K562 (cell line): ENCODE measurements around the gene ELAVL3. TPM values are rescaled to one million over a fixed set of nuclear protein-coding genes. Genes with fewer than 3 reads are reported as not detected.
A peak's percentile ranks its signal among the peaks of the same experiment; 100 is the strongest.

ENCODE experiments used
- CBFA2T3 ChIP-seq: fragments of 450-650 bp; IDR thresholded peaks from 2 replicates; pipeline ENCODE4 v1.6.1; 2017
- DIDO1 ChIP-seq: fragments of 450-650 bp; IDR thresholded peaks from 2 replicates; pipeline ENCODE4 v1.6.1; 2016; ENCODE audit warnings: low read depth, missing biosample characterization, missing genetic modification characterization
- FOS ChIP-seq: IDR thresholded peaks from 3 replicates; pipeline ENCODE4 v1.6.1; 2011; ENCODE audit not compliant: insufficient read length; ENCODE audit errors: extremely low read depth
- KLF16 ChIP-seq: IDR thresholded peaks from 2 replicates; pipeline ENCODE4 v1.6.1; 2016; ENCODE audit warnings: antibody characterized with exemption
- PHB2 ChIP-seq: fragments of 450-650 bp; IDR thresholded peaks from 2 replicates; pipeline ENCODE4 v1.6.1; 2017; ENCODE audit warnings: low read depth
- ZFP1 ChIP-seq: fragments of 450-650 bp; formaldehyde crosslinking; IDR thresholded peaks from 2 replicates; pipeline ENCODE4 v1.4.0; 2020; ENCODE audit warnings: mild to moderate bottlenecking, mixed read lengths
- ZFX ChIP-seq: sonication (generic); formaldehyde crosslinking; IDR thresholded peaks from 2 replicates; pipeline ENCODE4 v1.8.0; 2022; ENCODE audit warnings: mild to moderate bottlenecking, missing genetic modification reagents, moderate library complexity
- ZNF407 ChIP-seq: fragments of 450-650 bp; IDR thresholded peaks from 2 replicates; pipeline ENCODE4 v1.6.1; 2016; ENCODE audit warnings: low read depth
- polyA plus RNA-seq, 8 experiments: library from polyadenylated mRNA; depleted of rRNA in 4 of 8; stranded (reverse) in 5 of 8; unstranded in 3 of 8; fragments of >200 nt; fragmentation: Nextera tagmentation in 2 of 8; fragmentation: Illumina TruSeq in 1 of 8; extraction: Ambion mirVana in 2 of 8; extraction: Trizol in 1 of 8; gene quantifications; 2 replicates each; pipeline versions ENCODE4 v1.2.1 to v1.2.3, GENCODE V29; 2011 to 2014; ENCODE audit warnings: inconsistent platforms in 1 of 8, missing spikeins in 1 of 8
- total RNA-seq, 7 experiments: library from RNA; depleted of rRNA in 6 of 7; stranded (reverse); fragments of >200 nt in 6 of 7; fragmentation: Illumina TruSeq in 2 of 7; extraction: Trizol in 2 of 7; gene quantifications; 2 replicates each; pipeline versions ENCODE4 v1.2.1 to v1.2.3, GENCODE V29; 2011 to 2021; ENCODE audit warnings: low replicate concordance in 1 of 7
- TF ChIP-seq, protein P1 (sequence below): sonication (generic); formaldehyde crosslinking; IDR thresholded peaks from 2 replicates; pipeline ENCODE4 v1.8.0; 2022; ENCODE audit warnings: missing genetic modification reagents, mild to moderate bottlenecking, moderate library complexity, borderline replicate concordance
- TF ChIP-seq, protein P2 (sequence below): sonication (generic); formaldehyde crosslinking; IDR thresholded peaks from 2 replicates; pipeline ENCODE4 v1.8.1; 2023; ENCODE audit warnings: mild to moderate bottlenecking, missing genetic modification reagents
- TF ChIP-seq, protein P3 (sequence below): fragments of 450-650 bp; formaldehyde crosslinking; IDR thresholded peaks from 2 replicates; pipeline ENCODE4 v1.4.0; 2020; ENCODE audit warnings: mild to moderate bottlenecking, moderate library complexity
- TF ChIP-seq, protein P4 (sequence below): sonication (generic); IDR thresholded peaks from 2 replicates; pipeline ENCODE4 v1.6.1; 2016
- TF ChIP-seq, protein P5 (sequence below): conservative IDR thresholded peaks from 2 replicates; pipeline ENCODE4 v1.6.1; 2011; ENCODE audit warnings: low read depth, mild to moderate bottlenecking, low read length; ENCODE audit not compliant: control insufficient read depth

The ELAVL3 gene
- total and polyA plus RNA-seq, 9 of the 15 experiments (the other 6 are each of a cell fraction or from before 2014, with no cell fraction given), result not detected

GRCh38 chr19:11496391-11497163, 15.7 kb upstream of the ELAVL3 start (continued):
- TF ChIP-seq, protein P1, sequence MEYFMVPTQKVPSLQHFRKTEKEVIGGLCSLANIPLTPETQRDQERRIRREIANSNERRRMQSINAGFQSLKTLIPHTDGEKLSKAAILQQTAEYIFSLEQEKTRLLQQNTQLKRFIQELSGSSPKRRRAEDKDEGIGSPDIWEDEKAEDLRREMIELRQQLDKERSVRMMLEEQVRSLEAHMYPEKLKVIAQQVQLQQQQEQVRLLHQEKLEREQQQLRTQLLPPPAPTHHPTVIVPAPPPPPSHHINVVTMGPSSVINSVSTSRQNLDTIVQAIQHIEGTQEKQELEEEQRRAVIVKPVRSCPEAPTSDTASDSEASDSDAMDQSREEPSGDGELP (CRISPR knock-in tag), result peak; percentile 58; the same call in 1 of the 2 replicates
- TF ChIP-seq, protein P2, sequence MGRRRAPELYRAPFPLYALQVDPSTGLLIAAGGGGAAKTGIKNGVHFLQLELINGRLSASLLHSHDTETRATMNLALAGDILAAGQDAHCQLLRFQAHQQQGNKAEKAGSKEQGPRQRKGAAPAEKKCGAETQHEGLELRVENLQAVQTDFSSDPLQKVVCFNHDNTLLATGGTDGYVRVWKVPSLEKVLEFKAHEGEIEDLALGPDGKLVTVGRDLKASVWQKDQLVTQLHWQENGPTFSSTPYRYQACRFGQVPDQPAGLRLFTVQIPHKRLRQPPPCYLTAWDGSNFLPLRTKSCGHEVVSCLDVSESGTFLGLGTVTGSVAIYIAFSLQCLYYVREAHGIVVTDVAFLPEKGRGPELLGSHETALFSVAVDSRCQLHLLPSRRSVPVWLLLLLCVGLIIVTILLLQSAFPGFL (CRISPR knock-in tag), result no peak
- no peak for TF ChIP-seq DIDO1
- TF ChIP-seq, protein P3, sequence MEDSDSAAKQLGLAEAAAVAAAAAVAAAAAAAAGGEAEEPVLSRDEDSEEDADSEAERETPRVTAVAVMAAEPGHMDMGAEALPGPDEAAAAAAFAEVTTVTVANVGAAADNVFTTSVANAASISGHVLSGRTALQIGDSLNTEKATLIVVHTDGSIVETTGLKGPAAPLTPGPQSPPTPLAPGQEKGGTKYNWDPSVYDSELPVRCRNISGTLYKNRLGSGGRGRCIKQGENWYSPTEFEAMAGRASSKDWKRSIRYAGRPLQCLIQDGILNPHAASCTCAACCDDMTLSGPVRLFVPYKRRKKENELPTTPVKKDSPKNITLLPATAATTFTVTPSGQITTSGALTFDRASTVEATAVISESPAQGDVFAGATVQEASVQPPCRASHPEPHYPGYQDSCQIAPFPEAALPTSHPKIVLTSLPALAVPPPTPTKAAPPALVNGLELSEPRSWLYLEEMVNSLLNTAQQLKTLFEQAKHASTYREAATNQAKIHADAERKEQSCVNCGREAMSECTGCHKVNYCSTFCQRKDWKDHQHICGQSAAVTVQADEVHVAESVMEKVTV, result peak; percentile 67; the same call in 1 of the 2 replicates
- TF ChIP-seq PHB2, result no peak
- peak; percentile 21 for TF ChIP-seq FOS
- TF ChIP-seq, protein P4, sequence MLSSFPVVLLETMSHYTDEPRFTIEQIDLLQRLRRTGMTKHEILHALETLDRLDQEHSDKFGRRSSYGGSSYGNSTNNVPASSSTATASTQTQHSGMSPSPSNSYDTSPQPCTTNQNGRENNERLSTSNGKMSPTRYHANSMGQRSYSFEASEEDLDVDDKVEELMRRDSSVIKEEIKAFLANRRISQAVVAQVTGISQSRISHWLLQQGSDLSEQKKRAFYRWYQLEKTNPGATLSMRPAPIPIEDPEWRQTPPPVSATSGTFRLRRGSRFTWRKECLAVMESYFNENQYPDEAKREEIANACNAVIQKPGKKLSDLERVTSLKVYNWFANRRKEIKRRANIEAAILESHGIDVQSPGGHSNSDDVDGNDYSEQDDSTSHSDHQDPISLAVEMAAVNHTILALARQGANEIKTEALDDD, result 0 out of 2 replicates have a peak, but pooled peaks have one; percentile 45
- TF ChIP-seq KLF16, result 0 out of 2 replicates have a peak, but pooled peaks have one; percentile 36
- TF ChIP-seq, protein P5, sequence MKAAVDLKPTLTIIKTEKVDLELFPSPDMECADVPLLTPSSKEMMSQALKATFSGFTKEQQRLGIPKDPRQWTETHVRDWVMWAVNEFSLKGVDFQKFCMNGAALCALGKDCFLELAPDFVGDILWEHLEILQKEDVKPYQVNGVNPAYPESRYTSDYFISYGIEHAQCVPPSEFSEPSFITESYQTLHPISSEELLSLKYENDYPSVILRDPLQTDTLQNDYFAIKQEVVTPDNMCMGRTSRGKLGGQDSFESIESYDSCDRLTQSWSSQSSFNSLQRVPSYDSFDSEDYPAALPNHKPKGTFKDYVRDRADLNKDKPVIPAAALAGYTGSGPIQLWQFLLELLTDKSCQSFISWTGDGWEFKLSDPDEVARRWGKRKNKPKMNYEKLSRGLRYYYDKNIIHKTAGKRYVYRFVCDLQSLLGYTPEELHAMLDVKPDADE, result no peak
- TF ChIP-seq CBFA2T3, result peak; percentile 15; the same call in 1 of the 2 replicates
- TF ChIP-seq ZFP1 (CRISPR knock-in tag), result no peak
- peak; percentile 34 for TF ChIP-seq ZFX (CRISPR knock-in tag)
- no peak for TF ChIP-seq ZNF407
